H9 (cell line): Measurements from ENCODE around the gene ACOT7. TPM values are rescaled to one million over a fixed set of nuclear protein-coding genes. Genes with fewer than 3 reads are reported as not detected.

ENCODE experiments used
- DNase-seq: peaks from one replicate; pipeline ENCODE4 v3.0.0-alpha.2; 2017
- H2AFZ ChIP-seq: one replicate; pipeline ENCODE4 v1.6.1; 2013; ENCODE audit warnings: mild to moderate bottlenecking, low read length, control low read depth, moderate library complexity
- H2AK5ac ChIP-seq: 2 replicates; pipeline ENCODE4 v1.6.1; 2013; ENCODE audit warnings: low read length, control low read depth, mixed read lengths; ENCODE audit not compliant: insufficient read length
- H2BK120ac ChIP-seq: one replicate; pipeline ENCODE4 v1.6.1; 2013; ENCODE audit warnings: low read depth, mild to moderate bottlenecking, low read length, control low read depth, inconsistent platforms; ENCODE audit not compliant: poor library complexity, severe bottlenecking
- H2BK12ac ChIP-seq: 2 replicates; pipeline ENCODE4 v1.6.1; 2013; ENCODE audit warnings: low read length, control low read depth, mixed read lengths, low read depth; ENCODE audit not compliant: insufficient read length
- H2BK15ac ChIP-seq: 2 replicates; pipeline ENCODE4 v1.6.1; 2013; ENCODE audit warnings: low read depth, low read length, control low read depth
- H2BK20ac ChIP-seq: one replicate; pipeline ENCODE4 v1.6.1; 2013; ENCODE audit warnings: low read depth, mild to moderate bottlenecking, low read length, control low read depth, inconsistent platforms; ENCODE audit not compliant: poor library complexity, severe bottlenecking
- H2BK5ac ChIP-seq: 2 replicates; pipeline ENCODE4 v1.6.1; 2013; ENCODE audit warnings: low read length, control low read depth, mixed read lengths; ENCODE audit not compliant: insufficient read length
- H3K14ac ChIP-seq: 2 replicates; pipeline ENCODE4 v1.6.1; 2013; ENCODE audit warnings: low read length, control low read depth; ENCODE audit not compliant: insufficient read depth
- H3K18ac ChIP-seq: 2 replicates; pipeline ENCODE4 v1.6.1; 2013; ENCODE audit warnings: low read depth, mild to moderate bottlenecking, mixed read lengths, low read length, control low read depth; ENCODE audit not compliant: insufficient read length
- H3K23ac ChIP-seq: 2 replicates; pipeline ENCODE4 v1.6.1; 2013; ENCODE audit warnings: low read length, control low read depth, mixed read lengths, low read depth; ENCODE audit not compliant: insufficient read length
- H3K23me2 ChIP-seq: 2 replicates; pipeline ENCODE4 v1.6.1; 2013; ENCODE audit warnings: low read depth, mild to moderate bottlenecking, mixed read lengths, low read length, control low read depth; ENCODE audit not compliant: insufficient read length, poor library complexity, severe bottlenecking
- H3K27ac ChIP-seq: 2 replicates; pipeline ENCODE4 v1.5.1; 2013; ENCODE audit warnings: low read length, control low read depth, mixed read lengths, low read depth; ENCODE audit not compliant: insufficient read length
- H3K27me3 ChIP-seq: 2 replicates; pipeline ENCODE4 v1.6.1; 2013; ENCODE audit warnings: low read length, control low read depth, inconsistent platforms; ENCODE audit not compliant: insufficient read depth
- H3K4ac ChIP-seq: 2 replicates; pipeline ENCODE4 v1.6.1; 2013; ENCODE audit warnings: low read depth, mild to moderate bottlenecking, control low read depth, inconsistent platforms, low read length, moderate library complexity
- H3K4me1 ChIP-seq: 2 replicates; pipeline ENCODE4 v1.6.1; 2013; ENCODE audit warnings: low read length, control low read depth, inconsistent platforms; ENCODE audit not compliant: insufficient read depth
- H3K4me2 ChIP-seq: 2 replicates; pipeline ENCODE4 v1.6.1; 2013; ENCODE audit warnings: low read length, control low read depth, mixed read lengths; ENCODE audit not compliant: insufficient read length, insufficient read depth
- H3K56ac ChIP-seq: 2 replicates; pipeline ENCODE4 v1.6.1; 2013; ENCODE audit warnings: low read depth, mild to moderate bottlenecking, mixed read lengths, low read length, control low read depth; ENCODE audit not compliant: insufficient read length
- H3K79me1 ChIP-seq: 2 replicates; pipeline ENCODE4 v1.6.1; 2013; ENCODE audit warnings: low read depth, mild to moderate bottlenecking, moderate library complexity, low read length, control low read depth, inconsistent platforms; ENCODE audit not compliant: insufficient read depth, poor library complexity, severe bottlenecking
- H3K79me2 ChIP-seq: 2 replicates; pipeline ENCODE4 v1.6.1; 2013; ENCODE audit warnings: low read length, control low read depth, inconsistent platforms; ENCODE audit not compliant: insufficient read depth
- H3K9ac ChIP-seq: 2 replicates; pipeline ENCODE4 v1.6.1; 2013; ENCODE audit warnings: low read length, control low read depth, mixed read lengths; ENCODE audit not compliant: insufficient read length; ENCODE audit errors: extremely low read depth
- H3K9me3 ChIP-seq: one replicate; pipeline ENCODE4 v1.6.1; 2013; ENCODE audit warnings: low read depth, low read length, inconsistent platforms; ENCODE audit not compliant: control insufficient read depth
- H3T11ph ChIP-seq: one replicate; pipeline ENCODE4 v1.6.1; 2013; ENCODE audit warnings: mild to moderate bottlenecking, low read length, control low read depth, inconsistent platforms
- H4K20me1 ChIP-seq: one replicate; pipeline ENCODE4 v1.6.1; 2013; ENCODE audit not compliant: control insufficient read depth, insufficient read length, insufficient read depth
- H4K5ac ChIP-seq: 2 replicates; pipeline ENCODE4 v1.6.1; 2013; ENCODE audit warnings: low read depth, mild to moderate bottlenecking, mixed read lengths, low read length, control low read depth; ENCODE audit not compliant: insufficient read length
- H4K8ac ChIP-seq: replicated peaks from 2 replicates; pipeline ENCODE4 v1.6.1; 2013; ENCODE audit warnings: low read length, control low read depth, mixed read lengths, low read depth; ENCODE audit not compliant: insufficient read length
- H4K91ac ChIP-seq: 2 replicates; pipeline ENCODE4 v1.6.1; 2013; ENCODE audit warnings: low read depth, mild to moderate bottlenecking, moderate library complexity, mixed read lengths, low read length, control low read depth; ENCODE audit not compliant: insufficient read length
- H3K27ac Mint-ChIP-seq, 3 experiments: 2 replicates in 2 of 3; 3 replicates in 1 of 3; pipeline ENCODE4 v1.8.0; 2020 to 2021; ENCODE audit warnings: mixed read lengths in 3 of 3, mild to moderate bottlenecking in 1 of 3, moderate library complexity in 1 of 3
- H3K27me3 Mint-ChIP-seq: 2 replicates; pipeline ENCODE4 v1.8.0; 2021; ENCODE audit warnings: low read depth, mild to moderate bottlenecking, moderate library complexity, mixed read lengths
- H3K36me3 Mint-ChIP-seq, 3 experiments: 2 replicates in 2 of 3; 3 replicates in 1 of 3; pipeline ENCODE4 v1.8.0; 2020 to 2021; ENCODE audit warnings: low read depth in 3 of 3, mixed read lengths in 3 of 3; ENCODE audit not compliant: insufficient read depth in 1 of 3
- H3K4me1 Mint-ChIP-seq, 2 experiments: 2 replicates each; pipeline ENCODE4 v1.8.0; 2020; ENCODE audit warnings: mixed read lengths in 2 of 2
- H3K4me3 Mint-ChIP-seq, 2 experiments: 2 replicates in 1 of 2; 3 replicates in 1 of 2; pipeline ENCODE4 v1.8.0; 2020 to 2021; ENCODE audit warnings: mild to moderate bottlenecking in 2 of 2, mixed read lengths in 2 of 2, moderate library complexity in 1 of 2
- H3K9me3 Mint-ChIP-seq, 2 experiments: 2 replicates in 1 of 2; 3 replicates in 1 of 2; pipeline ENCODE4 v1.8.0; 2020; ENCODE audit warnings: mild to moderate bottlenecking in 2 of 2, mixed read lengths in 2 of 2, moderate library complexity in 1 of 2
- CTCF ChIP-seq: fragments of 200-600 bp; sonication (generic); conservative IDR thresholded peaks from 3 replicates; pipeline ENCODE4 v1.8.0; 2021; ENCODE audit warnings: antibody characterized with exemption, mild to moderate bottlenecking
- WGBS: extraction: QIAGEN DNeasy Blood & Tissue Kit; methylation state at CpG from one replicate; pipeline ENCODE4 v1.1.7; 2013; ENCODE audit warnings: missing lambda C conversion rate, low lambda C conversion rate, mixed read lengths; ENCODE audit not compliant: insufficient read length; ENCODE audit errors: extremely low coverage; 5-methylcytosine and 5-hydroxymethylcytosine counted together
- total RNA-seq: library from RNA; stranded (reverse); gene quantifications from 2 replicates; pipeline ENCODE4 v1.2.1, GENCODE V29; 2021

The ACOT7 gene
- total RNA-seq, 1 experiment from 2014 or later, result 87.4 TPM

GRCh38 chr1:6269296-6269695 lies 124.3 kb downstream of the ACOT7 start:
- H3K4me1 Mint-ChIP-seq, result peaks cover 14 to 21% of the 10 kb centered on the region in 2 experiments
- H3K36me3 Mint-ChIP-seq, result peaks cover 0 to 2% (median 0%) of the 10 kb centered on the region in 3 experiments; a peak in 1 of 7 replicates
- Histone ChIP-seq H2BK5ac (no peak overlapping the region), H3K79me2 (no peaks in the 10 kb centered on the region), H3K23me2 (no peaks in the 10 kb centered on the region), H3K23ac (no peak overlapping the region), H2AK5ac (no peak overlapping the region), H4K91ac (no peak overlapping the region), H3K18ac (no peak overlapping the region), H3K9ac (no peak overlapping the region), H2AFZ (no peak overlapping the region), H3K4me1 (0 out of 2 replicates have a peak, but pooled peaks cover 4% of the 10 kb centered on the region), H2BK20ac (no peak overlapping the region), H3K27me3 (no peaks in the 10 kb centered on the region), H4K8ac (no peak overlapping the region), H4K5ac (no peak overlapping the region), H3K9me3 (no peaks in the 10 kb centered on the region), H3K4ac (no peak overlapping the region), H3K27ac (no peak overlapping the region), H2BK15ac (no peak overlapping the region), H2BK120ac (no peak overlapping the region), H3T11ph (no peak overlapping the region), H3K4me2 (no peak overlapping the region), H2BK12ac (no peak overlapping the region), H3K56ac (no peak overlapping the region), H4K20me1 (no peaks in the 10 kb centered on the region), H3K14ac (no peak overlapping the region; the same call in 1 of the 2 replicates), H3K79me1 (no peaks in the 10 kb centered on the region)
- no peak overlapping the region for H3K27ac Mint-ChIP-seq
- no peak for TF ChIP-seq CTCF
- no peak for DNase-seq
- H3K4me3 Mint-ChIP-seq, result no peak overlapping the region
- no peaks in the 10 kb centered on the region for H3K9me3 Mint-ChIP-seq
- no CpG with 5 or more reads among the region's 14 CpGs for WGBS
- no peaks in the 10 kb centered on the region; the same call in 1 of the 2 replicates for H3K27me3 Mint-ChIP-seq
